Mammary epithelial cell (primary cell): ENCODE results near the gene C15orf39.

Source experiments
- EZH2 ChIP-seq: IDR thresholded peaks from 2 replicates; pipeline ENCODE4 v1.6.1; 2012; ENCODE audit warnings: low read length, inconsistent platforms, borderline replicate concordance
- TF ChIP-seq, protein P1 (sequence below), 2 donors: IDR thresholded peaks in 1 of 2; conservative IDR thresholded peaks in 1 of 2; 2 replicates each; pipeline ENCODE4 v1.5.1; 2011 to 2012; ENCODE audit warnings: inconsistent platforms in 2 of 2, low read length in 2 of 2, mild to moderate bottlenecking in 2 of 2, control low read depth in 1 of 2, low read depth in 1 of 2; ENCODE audit not compliant: insufficient read depth in 1 of 2; ENCODE audit errors: extremely low read depth in 1 of 2

DNA sequence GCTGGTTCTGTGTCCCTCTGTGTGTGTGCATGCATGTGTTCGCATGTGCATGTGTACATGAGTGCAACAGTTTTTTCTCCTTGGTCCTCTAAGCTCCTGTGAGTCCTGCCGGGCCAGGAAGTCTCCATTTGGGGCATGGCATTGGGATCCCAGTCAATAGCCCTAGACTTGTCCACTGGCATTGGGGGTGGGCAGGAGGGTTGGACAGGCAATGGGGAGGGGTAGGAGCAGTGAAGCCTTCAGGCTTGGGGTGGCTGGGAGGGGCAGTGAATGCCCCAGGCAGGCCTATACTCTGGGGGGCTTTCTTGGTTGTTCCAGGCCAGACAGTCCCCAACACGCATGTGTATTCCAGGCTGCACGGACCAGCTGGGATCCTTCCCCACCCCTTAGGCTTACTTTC, 15.6 kb upstream of the C15orf39 start:
- TF ChIP-seq, protein P1, sequence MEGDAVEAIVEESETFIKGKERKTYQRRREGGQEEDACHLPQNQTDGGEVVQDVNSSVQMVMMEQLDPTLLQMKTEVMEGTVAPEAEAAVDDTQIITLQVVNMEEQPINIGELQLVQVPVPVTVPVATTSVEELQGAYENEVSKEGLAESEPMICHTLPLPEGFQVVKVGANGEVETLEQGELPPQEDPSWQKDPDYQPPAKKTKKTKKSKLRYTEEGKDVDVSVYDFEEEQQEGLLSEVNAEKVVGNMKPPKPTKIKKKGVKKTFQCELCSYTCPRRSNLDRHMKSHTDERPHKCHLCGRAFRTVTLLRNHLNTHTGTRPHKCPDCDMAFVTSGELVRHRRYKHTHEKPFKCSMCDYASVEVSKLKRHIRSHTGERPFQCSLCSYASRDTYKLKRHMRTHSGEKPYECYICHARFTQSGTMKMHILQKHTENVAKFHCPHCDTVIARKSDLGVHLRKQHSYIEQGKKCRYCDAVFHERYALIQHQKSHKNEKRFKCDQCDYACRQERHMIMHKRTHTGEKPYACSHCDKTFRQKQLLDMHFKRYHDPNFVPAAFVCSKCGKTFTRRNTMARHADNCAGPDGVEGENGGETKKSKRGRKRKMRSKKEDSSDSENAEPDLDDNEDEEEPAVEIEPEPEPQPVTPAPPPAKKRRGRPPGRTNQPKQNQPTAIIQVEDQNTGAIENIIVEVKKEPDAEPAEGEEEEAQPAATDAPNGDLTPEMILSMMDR (conservative IDR thresholded peaks at IDR 0.05 in 1 of 2, IDR thresholded peaks at IDR 0.05 in 1 of 2; ENCODE audit: extremely low read depth in 1 of 2, insufficient read depth in 1 of 2, low read depth in 1 of 2, low read length in 2 of 2): no peak
- no peak for TF ChIP-seq EZH2
